ENCODE measurements around the gene TGFB1I1. TPM values are rescaled to one million over a fixed set of nuclear protein-coding genes. Genes with fewer than 3 reads are reported as not detected.

TGFB1I1 gene
- total RNA-seq, 4 donors from 2014 or later, result 15.1 to 34.1 (median 22.7) TPM

- H3K4me3 ChIP-seq (ENCODE audit: low read depth, poor library complexity, severe bottlenecking), result no peak overlapping the region
- intact Hi-C loops (cut with DNase I; ENCODE audit: low total_unique reads), result no loop called here
- 42 to 45% methylated on average over 43 to 44 of the region's 77 CpGs for WGBS, 2 donors
- TF ChIP-seq CTCF (IDR thresholded peaks at IDR 0.05) (no peak), POLR2A (IDR thresholded peaks at IDR 0.05) (no peak)
- DNase-seq (ENCODE audit: low spot score in 2 of 2), result no peak
Observed at GRCh38 chr16:31488468-31489297, 16.7 kb downstream of the TGFB1I1 start.

GRCh38 chr16:31489298-31489564 is 17.3 kb downstream of the TGFB1I1 start:
- 74 to 75% methylated on average over 7 of the region's 7 CpGs for WGBS, 2 donors
- intact Hi-C loops (cut with DNase I; ENCODE audit: low total_unique reads), result no loop called here
- H3K4me3 ChIP-seq (ENCODE audit: low read depth, poor library complexity, severe bottlenecking), result no peak overlapping the region
- no peak for DNase-seq (ENCODE audit: low spot score in 2 of 2)
- TF ChIP-seq CTCF (IDR thresholded peaks at IDR 0.05), result no peak

GRCh38 chr16:31489616-31490584 is 17.9 kb downstream of the TGFB1I1 start:
- intact Hi-C loops (cut with DNase I; ENCODE audit: low total_unique reads), result no loop called here
- 81 to 89% methylated on average over 17 to 21 of the region's 22 CpGs for WGBS, 2 donors
- TF ChIP-seq POLR2A (IDR thresholded peaks at IDR 0.05) (no peak), CTCF (IDR thresholded peaks at IDR 0.05) (no peak)
- DNase-seq (ENCODE audit: low spot score in 2 of 2), result no peak
- no peak overlapping the region for H3K4me3 ChIP-seq (ENCODE audit: low read depth, poor library complexity, severe bottlenecking)

GRCh38 chr16:31491778-31492418 is 19.9 kb downstream of the TGFB1I1 start:
- intact Hi-C loops (cut with DNase I; ENCODE audit: low total_unique reads), result no loop called here
- H3K4me3 ChIP-seq (ENCODE audit: low read depth, poor library complexity, severe bottlenecking), result no peak overlapping the region
- DNase-seq (ENCODE audit: low spot score in 2 of 2), result no peak
- no peak for TF ChIP-seq CTCF (IDR thresholded peaks at IDR 0.05)
- TF ChIP-seq POLR2A (IDR thresholded peaks at IDR 0.05), result no peak
- WGBS, 2 donors, result 83 to 88% methylated on average over 7 to 8 of the region's 8 CpGs

GRCh38 chr16:31493506-31494125 is 21.7 kb downstream of the TGFB1I1 start:
- no peak for TF ChIP-seq CTCF (IDR thresholded peaks at IDR 0.05)
- no peak for TF ChIP-seq POLR2A (IDR thresholded peaks at IDR 0.05)
- intact Hi-C loops (cut with DNase I; ENCODE audit: low total_unique reads), result no loop called here
- 92 to 93% methylated on average over 17 to 18 of the region's 18 CpGs for WGBS, 2 donors
- no peak overlapping the region for H3K4me3 ChIP-seq (ENCODE audit: low read depth, poor library complexity, severe bottlenecking)
- no peak for DNase-seq (ENCODE audit: low spot score in 2 of 2)

All from lower leg skin (tissue), 4 donors.